Skeletal muscle tissue (tissue), 4 donors: ENCODE data around the gene TGFBR2. TPM values are rescaled to one million over a fixed set of nuclear protein-coding genes. Genes with fewer than 3 reads are reported as not detected.

ENCODE experiments used
- H3K27ac ChIP-seq: one replicate; pipeline ENCODE4 v1.7.0; 2013; ENCODE audit warnings: mild to moderate bottlenecking, low read depth, low read length, inconsistent platforms
- H3K27me3 ChIP-seq, 3 donors: one replicate each; pipeline ENCODE4 v1.7.0; 2013; ENCODE audit warnings: low read length in 3 of 3; ENCODE audit not compliant: control insufficient read depth in 3 of 3, insufficient read depth in 3 of 3
- H3K36me3 ChIP-seq, 3 donors: one replicate each; pipeline ENCODE4 v1.7.0; 2013; ENCODE audit warnings: low read length in 3 of 3; ENCODE audit not compliant: control insufficient read depth in 3 of 3, insufficient read depth in 3 of 3
- H3K4me1 ChIP-seq, 3 donors: one replicate each; pipeline ENCODE4 v1.7.0; 2013; ENCODE audit warnings: low read length in 3 of 3, mild to moderate bottlenecking in 3 of 3; ENCODE audit not compliant: control insufficient read depth in 3 of 3, insufficient read depth in 3 of 3
- H3K4me3 ChIP-seq, 3 donors: one replicate each; pipeline ENCODE4 v1.7.0; 2013; ENCODE audit warnings: low read length in 3 of 3
- H3K9ac ChIP-seq, 3 donors: one replicate each; pipeline ENCODE4 v1.7.0; 2013; ENCODE audit warnings: low read length in 3 of 3, mild to moderate bottlenecking in 3 of 3, moderate library complexity in 2 of 3, low read depth in 1 of 3
- H3K9me3 ChIP-seq, 3 donors: one replicate each; pipeline ENCODE4 v1.7.0; 2013; ENCODE audit warnings: low read length in 3 of 3; ENCODE audit not compliant: control insufficient read depth in 3 of 3
- total RNA-seq: library from RNA; depleted of rRNA; stranded (reverse); fragments of >200 nt; gene quantifications from one replicate; pipeline ENCODE4 v1.2.3, GENCODE V29; 2014
- donor health status: Osteomylitis.

Gene TGFBR2
- total RNA-seq, 1 donor from 2014 or later, result 44.9 TPM

GRCh38 chr3:30598668-30599545 lies 7.5 kb upstream of the TGFBR2 start:
- Histone ChIP-seq H3K27me3 (no peaks in the 10 kb centered on the region), H3K36me3 (no peaks in the 10 kb centered on the region), H3K4me3 (no peak overlapping the region), H3K9ac (no peak overlapping the region), H3K9me3 (no peaks in the 10 kb centered on the region), H3K27ac (no peak overlapping the region), H3K4me1 (peaks cover 3 to 4% (median 4%) of the 10 kb centered on the region in 3 donors)

GRCh38 chr3:30600572-30600971 lies 5.8 kb upstream of the TGFBR2 start:
- Histone ChIP-seq H3K4me3 (no peak overlapping the region), H3K9me3 (no peaks in the 10 kb centered on the region), H3K9ac (no peak overlapping the region), H3K27me3 (no peaks in the 10 kb centered on the region), H3K27ac (no peak overlapping the region), H3K4me1 (peaks cover 3 to 5% (median 4%) of the 10 kb centered on the region in 3 donors), H3K36me3 (no peaks in the 10 kb centered on the region)

GRCh38 chr3:30602946-30603345 lies 3.5 kb upstream of the TGFBR2 start:
- H3K27ac ChIP-seq, result no peak overlapping the region
- H3K4me1 ChIP-seq, result peaks cover 2 to 4% (median 3%) of the 10 kb centered on the region in 3 donors

GRCh38 chr3:30604093-30604492 lies 2.3 kb upstream of the TGFBR2 start:
- H3K27me3 ChIP-seq, result no peaks in the 10 kb centered on the region
- no peaks in the 10 kb centered on the region for H3K9me3 ChIP-seq
- no peaks in the 10 kb centered on the region for H3K36me3 ChIP-seq
- H3K27ac ChIP-seq, result peak overlapping the region; percentile 3
- no peak overlapping the region for H3K9ac ChIP-seq
- no peak overlapping the region for H3K4me3 ChIP-seq
- H3K4me1 ChIP-seq, result peaks cover 2 to 4% (median 3%) of the 10 kb centered on the region in 3 donors

More at GRCh38 chr3:30602946-30603345, 3.5 kb upstream of the TGFBR2 start:
- Histone ChIP-seq H3K4me3 (no peak overlapping the region), H3K36me3 (no peaks in the 10 kb centered on the region), H3K9ac (no peak overlapping the region), H3K27me3 (no peaks in the 10 kb centered on the region), H3K9me3 (no peaks in the 10 kb centered on the region)

- Histone ChIP-seq H3K4me3 (peak overlapping the region in 1 of 3 donors; percentile 9), H3K4me1 (peaks cover 2 to 4% (median 3%) of the 10 kb centered on the region in 3 donors), H3K36me3 (no peaks in the 10 kb centered on the region), H3K9ac (no peak overlapping the region), H3K27ac (peak overlapping the region; percentile 3), H3K27me3 (no peaks in the 10 kb centered on the region), H3K9me3 (no peaks in the 10 kb centered on the region)
Observed at GRCh38 chr3:30604558-30604957, 1.8 kb upstream of the TGFBR2 start.

- Histone ChIP-seq H3K4me1 (peaks cover 2 to 4% (median 3%) of the 10 kb centered on the region in 3 donors), H3K36me3 (no peaks in the 10 kb centered on the region), H3K4me3 (no peak overlapping the region), H3K9me3 (no peaks in the 10 kb centered on the region), H3K9ac (no peak overlapping the region), H3K27ac (peak overlapping the region; percentile 3), H3K27me3 (no peaks in the 10 kb centered on the region)
Observed at GRCh38 chr3:30605005-30605404, 1.4 kb upstream of the TGFBR2 start.

GRCh38 chr3:30605706-30606300 lies 598 bp upstream of the TGFBR2 start:
- H3K4me1 ChIP-seq, result peaks cover 4 to 6% (median 6%) of the 10 kb centered on the region in 3 donors
- H3K4me3 ChIP-seq, result peak overlapping the region; percentile 83 to 96 (median 86)
- no peaks in the 10 kb centered on the region for H3K9me3 ChIP-seq
- H3K27ac ChIP-seq, result peak overlapping the region; percentile 94
- peak overlapping the region; percentile 84 to 93 (median 87) for H3K9ac ChIP-seq
- no peaks in the 10 kb centered on the region for H3K27me3 ChIP-seq
- H3K36me3 ChIP-seq, result no peaks in the 10 kb centered on the region

- H3K9ac ChIP-seq, result peak overlapping the region; percentile 84 to 93 (median 87)
- H3K4me3 ChIP-seq, result peak overlapping the region; percentile 83 to 96 (median 86)
- H3K9me3 ChIP-seq, result no peaks in the 10 kb centered on the region
- peak overlapping the region; percentile 94 for H3K27ac ChIP-seq
- no peaks in the 10 kb centered on the region for H3K27me3 ChIP-seq
- no peaks in the 10 kb centered on the region for H3K36me3 ChIP-seq
- H3K4me1 ChIP-seq, result peaks cover 6 to 17% (median 9%) of the 10 kb centered on the region in 3 donors
Observed at GRCh38 chr3:30607032-30607833, 832 bp downstream of the TGFBR2 start.

GRCh38 chr3:30608598-30608947 lies 2.2 kb downstream of the TGFBR2 start:
- peak overlapping the region; percentile 57 for H3K27ac ChIP-seq

More at GRCh38 chr3:30608598-30608947, 2.2 kb downstream of the TGFBR2 start:
- Histone ChIP-seq H3K4me3 (peak overlapping the region in 2 of 3 donors; percentile 38 to 77), H3K36me3 (no peaks in the 10 kb centered on the region), H3K9me3 (no peaks in the 10 kb centered on the region), H3K4me1 (peaks cover 6 to 25% (median 17%) of the 10 kb centered on the region in 3 donors), H3K9ac (peak overlapping the region in 2 of 3 donors; percentile 16 to 60), H3K27me3 (no peaks in the 10 kb centered on the region)
